Measurements from ENCODE around the gene PDIA4. TPM values are rescaled to one million over a fixed set of nuclear protein-coding genes. Genes with fewer than 3 reads are reported as not detected.

PDIA4 gene
- polyA plus RNA-seq, 3 donors = 36.5 to 51.2 (median 37.0) TPM

GRCh38 chr7:149005427-149006344 is 22.6 kb downstream of the PDIA4 start:
- H3K4me1 ChIP-seq (ENCODE audit: control insufficient read depth in 1 of 2, insufficient read depth in 2 of 2, low read length in 2 of 2) = no peaks in the 10 kb centered on the region
- intact Hi-C loops (cut with micrococcal nuclease) = loop anchor here (2.0 kb wide), 1 partner anchor 85 kb away; the partner anchor contains the start of gene ZNF786 (in 2 of the 2)
- peak; percentile 67 to 85 (median 80) for DNase-seq
- H3K27me3 Mint-ChIP-seq (ENCODE audit: low read depth in 3 of 3) = peaks cover 0 to 3% (median 0%) of the 10 kb centered on the region in 3 donors
- no peak overlapping the region for H2AFZ ChIP-seq (ENCODE audit: insufficient read depth, low read depth, low read length, poor library complexity, severe bottlenecking)
- no peak overlapping the region for H3K4me3 ChIP-seq (replicated peaks in 1 of 3; ENCODE audit: low read depth in 2 of 3, low read length in 3 of 3)
- H3K4me1 Mint-ChIP-seq = peaks cover 2% of the 10 kb centered on the region
- no peaks in the 10 kb centered on the region for H3K9me3 Mint-ChIP-seq
- no peaks in the 10 kb centered on the region for H4K20me1 ChIP-seq (ENCODE audit: insufficient read depth, low read length)
- no peak overlapping the region for H3K4me3 Mint-ChIP-seq
- no peaks in the 10 kb centered on the region for H3K79me2 ChIP-seq (ENCODE audit: insufficient read depth, low read length)
- peaks cover 53 to 84% of the 10 kb centered on the region in 2 donors for H3K36me3 Mint-ChIP-seq
- H3K9me3 ChIP-seq (replicated peaks in 1 of 2; ENCODE audit: control insufficient read depth in 1 of 2, insufficient read depth in 1 of 2, low read length in 2 of 2) = no peaks in the 10 kb centered on the region
- peaks cover 39 to 77% of the 10 kb centered on the region in 2 donors for H3K36me3 ChIP-seq (replicated peaks in 1 of 2; ENCODE audit: control insufficient read depth in 1 of 2, insufficient read depth in 2 of 2, low read length in 2 of 2)
- H3K4me2 ChIP-seq (replicated peaks; ENCODE audit: extremely low read depth, low read length, poor library complexity, severe bottlenecking) = no peak overlapping the region
- peak overlapping the region in 1 of 2 donors; percentile 6 for H3K27ac ChIP-seq (ENCODE audit: low read depth in 1 of 2, low read length in 2 of 2)
- no peaks in the 10 kb centered on the region for H3K27me3 ChIP-seq (ENCODE audit: control insufficient read depth in 2 of 2, insufficient read depth in 2 of 2, low read length in 2 of 2)
- H3K27ac Mint-ChIP-seq = peak overlapping the region in 4 of 7 donors; percentile 15 to 68 (median 42)
- TF ChIP-seq CTCF (IDR thresholded peaks at IDR 0.05) = peak; percentile 94
- no peak overlapping the region for H3K9ac ChIP-seq (ENCODE audit: insufficient read depth, low read length, poor library complexity, severe bottlenecking)
- WGBS (ENCODE audit: insufficient coverage) = 65% methylated on average over 17 of the region's 20 CpGs

- intact Hi-C loops (cut with micrococcal nuclease) = loop anchor here (2.0 kb wide), 1 partner anchor 86 kb away; the partner anchor contains the start of gene ZNF786 (in 2 of the 2)
- no peak overlapping the region for H3K4me3 Mint-ChIP-seq
- no peak for TF ChIP-seq CTCF (IDR thresholded peaks at IDR 0.05)
- Histone ChIP-seq H4K20me1 (ENCODE audit: insufficient read depth, low read length) (no peaks in the 10 kb centered on the region), H3K79me2 (ENCODE audit: insufficient read depth, low read length) (no peaks in the 10 kb centered on the region), H3K9me3 (replicated peaks in 1 of 2; ENCODE audit: control insufficient read depth in 1 of 2, insufficient read depth in 1 of 2, low read length in 2 of 2) (no peaks in the 10 kb centered on the region), H3K36me3 (replicated peaks in 1 of 2; ENCODE audit: control insufficient read depth in 1 of 2, insufficient read depth in 2 of 2, low read length in 2 of 2) (peaks cover 36 to 67% of the 10 kb centered on the region in 2 donors), H3K4me1 (ENCODE audit: control insufficient read depth in 1 of 2, insufficient read depth in 2 of 2, low read length in 2 of 2) (no peaks in the 10 kb centered on the region), H3K27me3 (ENCODE audit: control insufficient read depth in 2 of 2, insufficient read depth in 2 of 2, low read length in 2 of 2) (no peaks in the 10 kb centered on the region), H3K27ac (ENCODE audit: low read depth in 1 of 2, low read length in 2 of 2) (no peak overlapping the region), H3K4me2 (replicated peaks; ENCODE audit: extremely low read depth, low read length, poor library complexity, severe bottlenecking) (no peak overlapping the region), H3K4me3 (replicated peaks in 1 of 3; ENCODE audit: low read depth in 2 of 3, low read length in 3 of 3) (no peak overlapping the region), H3K9ac (ENCODE audit: insufficient read depth, low read length, poor library complexity, severe bottlenecking) (no peak overlapping the region), H2AFZ (ENCODE audit: insufficient read depth, low read depth, low read length, poor library complexity, severe bottlenecking) (no peak overlapping the region)
- peak overlapping the region in 2 of 7 donors; percentile 15 to 41 for H3K27ac Mint-ChIP-seq
- no peak for DNase-seq
- no peaks in the 10 kb centered on the region for H3K9me3 Mint-ChIP-seq
- H3K4me1 Mint-ChIP-seq = peaks cover 2% of the 10 kb centered on the region
- WGBS (ENCODE audit: insufficient coverage) = 94% methylated on average over 26 of the region's 28 CpGs
- peaks cover 46 to 74% of the 10 kb centered on the region in 2 donors for H3K36me3 Mint-ChIP-seq
- H3K27me3 Mint-ChIP-seq (ENCODE audit: low read depth in 3 of 3) = peaks cover 0 to 3% (median 0%) of the 10 kb centered on the region in 3 donors
These were observed 23.6 kb downstream of the PDIA4 start for GRCh38 chr7:149004405-149005370.
